Fibroblast of pulmonary artery (primary cell): Measurements from ENCODE around the gene ELAPOR1.
A peak's percentile ranks its signal among the peaks of the same experiment; 100 is the strongest.

Experiments used
- DNase-seq: peaks from one replicate; pipeline ENCODE4 v3.0.0-alpha.2; 2010; ENCODE audit warnings: low read depth
- H3K4me3 ChIP-seq: replicated peaks from 2 replicates; pipeline ENCODE4 v1.5.1; 2011; ENCODE audit warnings: low read depth, mild to moderate bottlenecking, control low read depth, low read length, moderate library complexity
- CTCF ChIP-seq: IDR thresholded peaks from 2 replicates; pipeline ENCODE4 v1.5.1; 2011; ENCODE audit warnings: mild to moderate bottlenecking, control low read depth, low read length, inconsistent platforms; ENCODE audit errors: missing control alignments

ELAPOR1 gene

GRCh38 chr1:109113590-109114341 is at the start of gene ELAPOR1:
TSS of gene ELAPOR1 (plus strand) at chr1:109114115. CDS start at chr1:109114184, 69 bp downstream.
- DNase-seq = no peak
- peak within 1 kb of the TSS; percentile 12 for H3K4me3 ChIP-seq
- no peak for TF ChIP-seq CTCF

GRCh38 chr1:109065137-109065536 is 48.8 kb upstream of the ELAPOR1 start:
- TF ChIP-seq CTCF = no peak
- H3K4me3 ChIP-seq = no peak overlapping the region
- DNase-seq = no peak

GRCh38 chr1:109067883-109068282 is 46.0 kb upstream of the ELAPOR1 start:
- TF ChIP-seq CTCF = no peak
- no peak overlapping the region for H3K4me3 ChIP-seq
- DNase-seq = no peak

GRCh38 chr1:109069294-109069693 is 44.6 kb upstream of the ELAPOR1 start:
- no peak for TF ChIP-seq CTCF
- no peak for DNase-seq
- H3K4me3 ChIP-seq = no peak overlapping the region

GRCh38 chr1:109075531-109076490 is 38.1 kb upstream of the ELAPOR1 start, which contains the start of gene TAF13:
TSS of gene TAF13 (minus strand) at chr1:109076003. CDS start at chr1:109075947, 56 bp downstream.
- peak; percentile 97 for DNase-seq
- no peak for TF ChIP-seq CTCF

GRCh38 chr1:109078317-109078716 is 35.6 kb upstream of the ELAPOR1 start:
- no peak for DNase-seq
- no peak overlapping the region for H3K4me3 ChIP-seq
- TF ChIP-seq CTCF = no peak

More at GRCh38 chr1:109075531-109076490, 38.1 kb upstream of the ELAPOR1 start, which contains the start of gene TAF13:
- peak within 1 kb of the TSS; percentile 94 for H3K4me3 ChIP-seq
